GF-D8 (cell line): ENCODE results near the gene ARHGEF5.
A peak's percentile ranks its signal among the peaks of the same experiment; 100 is the strongest.
"Not testable (repeated sequence)": the region's sequence is repeated elsewhere in the genome, so short reads cannot be mapped to it uniquely, and the experiment has no call there.

Experiments used
- DNase-seq: peaks from one replicate; lab custom pipeline; 2025; lab: John Stamatoyannopoulos, UW

Gene ARHGEF5

DNA sequence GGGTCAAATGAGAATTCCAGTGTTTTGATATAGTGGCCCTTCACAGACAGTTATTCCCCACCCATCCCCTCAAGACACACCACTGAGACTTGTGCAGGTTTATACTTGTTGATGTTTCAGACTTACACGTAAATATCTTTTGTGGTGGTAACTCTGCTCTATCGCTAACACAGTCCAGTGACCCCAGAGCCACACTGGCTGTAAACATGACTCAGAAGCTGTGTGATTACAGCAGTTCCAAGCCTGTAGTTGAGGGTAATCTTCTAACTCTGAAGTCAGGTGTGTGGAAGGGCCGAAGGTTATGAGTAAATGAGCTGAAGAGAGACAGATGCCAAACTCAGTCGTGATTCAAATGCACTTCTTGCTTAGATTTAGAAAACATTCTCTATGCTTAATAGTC is 28.9 kb downstream of the ARHGEF5 start:
- DNase-seq: no peak

DNA sequence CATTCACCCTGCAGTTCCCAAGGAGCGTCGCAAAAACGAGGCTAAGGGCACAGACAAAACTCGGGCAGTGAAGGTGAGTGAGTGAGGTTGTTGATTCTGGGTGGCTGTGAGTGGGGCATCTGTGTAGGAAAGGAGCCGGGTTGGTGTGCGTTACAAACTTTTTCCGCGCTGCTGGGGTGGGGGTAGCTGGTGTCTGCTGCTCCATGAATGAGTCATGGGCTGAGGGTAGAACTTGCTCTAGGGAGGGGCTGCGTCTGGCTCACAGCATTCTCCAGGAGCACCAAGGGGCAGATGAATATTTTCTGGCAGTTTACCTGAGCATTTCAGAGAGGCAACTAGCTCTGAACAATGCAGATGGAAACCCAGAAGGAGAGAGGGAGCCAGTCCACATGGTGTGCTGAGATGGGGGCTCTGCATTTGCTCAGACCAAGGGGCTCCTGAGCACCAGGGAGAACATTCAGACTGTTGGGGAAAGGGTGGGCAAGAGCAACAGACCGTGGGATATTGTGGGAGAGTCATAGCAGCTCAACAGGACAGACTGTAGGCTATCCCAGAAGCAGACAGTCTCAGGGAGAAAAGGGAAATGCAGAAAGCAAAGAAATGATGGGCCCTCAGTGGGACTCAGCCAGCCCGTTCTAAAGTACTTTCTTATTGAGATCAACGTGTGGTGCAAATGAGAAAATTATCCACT is 29.5 kb downstream of the ARHGEF5 start:
- no peak for DNase-seq

DNA sequence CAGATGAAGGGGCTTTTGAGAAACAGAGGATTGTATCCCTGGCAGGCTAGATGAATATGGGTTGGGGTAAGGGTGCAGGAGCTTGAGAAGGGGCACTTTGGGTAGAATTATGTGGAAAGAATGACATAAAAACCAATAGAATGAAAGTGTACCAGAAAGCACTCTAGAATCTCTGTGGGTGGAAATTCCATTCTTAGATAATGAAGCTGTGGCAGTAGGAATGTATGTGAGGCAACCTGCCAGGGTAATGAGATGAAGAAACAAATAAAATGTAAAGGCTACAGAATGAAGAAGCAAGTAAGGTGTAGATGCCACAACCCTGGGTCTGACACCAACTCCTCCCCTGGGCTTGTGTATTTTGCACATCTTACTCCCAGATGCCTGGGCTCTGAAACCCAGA is 31.5 kb downstream of the ARHGEF5 start:
- no peak for DNase-seq

DNA sequence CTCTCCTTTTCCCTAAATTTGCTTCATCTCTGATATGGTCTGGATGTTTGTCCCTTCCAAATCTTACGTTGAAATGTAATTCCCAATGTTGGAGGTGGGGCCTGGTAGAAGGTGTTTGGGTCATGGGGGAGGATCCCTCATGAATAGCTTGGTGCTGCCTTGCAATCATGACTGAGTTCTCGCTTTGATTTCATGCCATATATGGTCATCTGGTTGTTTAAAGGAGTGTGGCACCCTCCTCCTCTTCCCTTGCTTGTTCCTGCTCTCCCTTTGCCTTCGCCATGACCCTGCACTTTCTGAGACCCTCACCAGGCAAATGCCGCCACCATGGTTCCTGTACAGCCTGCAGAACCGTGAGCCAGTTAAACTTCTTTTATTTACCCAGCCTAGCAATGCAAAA is 33.7 kb downstream of the ARHGEF5 start:
- no peak for DNase-seq

GRCh38 chr7:144390481-144390880 is 35.3 kb downstream of the ARHGEF5 start:
- DNase-seq: no peak

- DNase-seq: no peak
Measured at GRCh38 chr7:144391014-144391413, 35.8 kb downstream of the ARHGEF5 start.

DNA sequence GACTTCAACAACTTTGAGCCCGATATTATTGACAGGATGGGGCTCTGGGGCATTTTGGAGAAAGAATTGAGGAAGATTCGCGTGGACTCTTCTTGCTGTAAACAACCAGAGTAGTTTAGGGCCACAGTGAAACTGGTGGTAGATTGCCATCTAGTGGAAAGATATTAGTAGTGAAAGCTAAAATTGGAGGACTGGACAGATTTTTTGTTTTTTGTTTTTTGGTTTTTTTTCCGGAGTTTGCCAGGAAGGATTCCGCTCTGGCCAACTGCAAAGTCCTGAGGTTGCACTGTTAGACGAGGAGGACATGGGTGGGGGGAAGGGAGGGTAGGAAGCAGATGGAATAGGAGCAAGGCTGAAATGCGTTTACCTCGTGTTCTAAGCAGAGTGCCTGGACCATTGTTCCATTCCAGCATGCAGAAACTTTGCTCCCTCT is 36.6 kb downstream of the ARHGEF5 start:
- peak; percentile 40 for DNase-seq

DNA sequence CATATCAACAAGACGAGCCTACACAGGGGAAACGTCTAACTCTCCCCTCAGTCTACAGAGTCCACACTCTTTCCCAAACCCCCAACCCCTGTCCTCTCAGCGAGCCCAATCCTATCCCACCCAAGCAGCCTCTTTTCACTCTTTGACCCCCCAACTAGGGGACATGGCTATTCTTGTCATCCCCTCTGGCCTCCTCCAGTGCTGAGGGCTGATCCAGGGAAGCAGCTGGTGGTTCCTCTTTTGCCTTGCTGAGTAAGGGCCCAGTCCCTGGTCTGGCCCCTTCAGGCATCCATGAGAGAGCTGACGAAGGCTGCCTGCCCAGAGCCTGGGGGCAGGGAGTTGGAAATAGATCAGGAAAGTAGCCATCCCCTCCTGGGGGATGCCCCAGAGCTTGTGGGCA is 41.9 kb downstream of the ARHGEF5 start:
- DNase-seq: no peak

- no peak for DNase-seq
Measured at GRCh38 chr7:144398291-144398690, 43.1 kb downstream of the ARHGEF5 start.

DNA sequence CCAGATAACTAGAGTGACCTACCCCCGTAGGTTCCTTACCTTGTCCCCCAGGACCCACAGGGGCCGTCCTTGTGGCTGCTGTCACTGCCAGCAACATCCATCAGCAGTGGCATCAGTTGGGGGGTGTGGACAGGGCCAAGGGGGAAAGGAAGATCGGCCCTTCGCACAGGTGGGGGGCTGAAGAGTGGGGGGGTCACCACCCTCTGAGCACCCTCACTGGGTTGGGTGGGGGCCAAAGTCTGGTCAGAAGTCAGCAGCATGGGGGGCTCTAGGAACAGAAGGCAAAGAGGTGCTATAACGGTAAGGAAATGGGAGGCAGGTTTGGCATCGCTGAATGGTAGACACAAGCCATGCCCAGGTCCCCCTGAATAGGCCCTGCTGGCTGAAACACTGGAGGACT is 43.7 kb downstream of the ARHGEF5 start:
- DNase-seq: no peak

GRCh38 chr7:144399946-144400345 is 44.7 kb downstream of the ARHGEF5 start:
- DNase-seq: no peak

- DNase-seq: no peak
Measured at GRCh38 chr7:144401490-144401889, 46.3 kb downstream of the ARHGEF5 start.

DNA sequence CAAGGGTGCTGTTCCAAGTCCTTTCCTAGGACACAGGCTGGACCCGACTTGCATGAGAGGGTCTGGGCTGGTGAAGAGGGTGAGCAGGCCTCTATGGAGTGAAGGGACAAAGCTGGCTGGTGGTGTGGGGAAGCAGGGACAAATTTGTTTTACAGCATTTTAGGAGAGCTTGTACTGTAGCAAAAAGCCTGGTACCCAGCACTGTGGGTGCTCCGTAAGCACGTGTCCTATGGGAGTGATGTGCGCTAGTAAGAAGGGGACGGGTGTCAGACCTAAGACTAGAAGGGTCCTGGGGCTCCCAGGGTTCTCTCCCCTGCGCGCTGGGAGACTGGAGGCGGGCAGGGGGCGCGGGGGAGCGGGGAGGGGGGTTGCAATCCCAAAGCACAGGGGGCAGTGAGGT is 47.9 kb downstream of the ARHGEF5 start:
- DNase-seq: no peak

GRCh38 chr7:144403649-144404061 is 48.5 kb downstream of the ARHGEF5 start, which contains the start of gene NOBOX:
TSS of gene NOBOX (minus strand) at chr7:144403693.
- no peak for DNase-seq

GRCh38 chr7:144404946-144405345 is 49.7 kb downstream of the ARHGEF5 start:
- no peak for DNase-seq

- no peak for DNase-seq
Measured at GRCh38 chr7:144407266-144407931, 52.2 kb downstream of the ARHGEF5 start.

DNA sequence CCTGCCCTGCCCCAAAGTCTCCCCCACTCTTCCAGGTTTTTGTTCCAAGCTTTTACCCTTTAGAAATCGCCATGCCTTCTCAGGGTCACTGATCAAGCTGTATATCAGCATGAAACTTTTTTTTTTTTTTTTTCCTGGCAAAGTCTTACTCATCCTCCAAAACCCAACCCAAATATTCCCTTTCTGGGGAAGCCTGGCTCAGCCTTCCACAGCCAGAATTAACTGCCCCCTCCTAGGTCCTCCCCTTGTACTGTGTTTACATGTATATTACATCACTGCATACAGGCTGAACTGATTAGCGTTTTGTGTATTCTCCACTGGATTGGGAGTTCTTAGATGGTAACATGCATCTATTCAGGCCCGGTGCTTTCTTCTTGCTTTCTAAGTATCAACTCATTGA is 52.9 kb downstream of the ARHGEF5 start:
- no peak for DNase-seq

GRCh38 chr7:144410441-144410840 is 55.2 kb downstream of the ARHGEF5 start:
- DNase-seq: no peak

GRCh38 chr7:144414815-144415214 is 59.6 kb downstream of the ARHGEF5 start:
- DNase-seq: no peak

GRCh38 chr7:144415858-144416257 is 60.7 kb downstream of the ARHGEF5 start:
- no peak for DNase-seq

GRCh38 chr7:144416341-144416740 is 61.1 kb downstream of the ARHGEF5 start:
- DNase-seq: no peak

- not testable (repeated sequence) for DNase-seq
Measured at GRCh38 chr7:144418931-144419330, 63.7 kb downstream of the ARHGEF5 start.

DNA sequence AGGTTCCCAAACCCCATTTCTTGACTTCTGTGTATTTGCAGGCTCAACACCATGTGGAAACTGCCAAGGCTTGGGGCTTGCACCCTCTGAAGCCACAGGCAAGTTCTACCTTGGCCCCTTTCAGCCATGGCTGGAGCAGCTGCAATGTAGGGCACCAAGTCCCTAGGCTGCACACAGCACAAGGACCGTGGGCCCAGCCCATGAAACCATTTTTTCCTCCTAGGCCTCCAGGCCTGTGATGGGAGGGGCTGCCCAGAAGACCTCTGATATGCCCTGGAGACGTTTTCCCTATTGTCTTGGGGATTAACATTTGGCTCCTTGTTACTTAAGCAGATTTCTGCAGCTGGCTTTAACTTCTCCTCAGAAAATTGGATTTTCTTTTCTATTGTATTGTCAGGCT is 72.3 kb downstream of the ARHGEF5 start:
- not testable (repeated sequence) for DNase-seq

DNA sequence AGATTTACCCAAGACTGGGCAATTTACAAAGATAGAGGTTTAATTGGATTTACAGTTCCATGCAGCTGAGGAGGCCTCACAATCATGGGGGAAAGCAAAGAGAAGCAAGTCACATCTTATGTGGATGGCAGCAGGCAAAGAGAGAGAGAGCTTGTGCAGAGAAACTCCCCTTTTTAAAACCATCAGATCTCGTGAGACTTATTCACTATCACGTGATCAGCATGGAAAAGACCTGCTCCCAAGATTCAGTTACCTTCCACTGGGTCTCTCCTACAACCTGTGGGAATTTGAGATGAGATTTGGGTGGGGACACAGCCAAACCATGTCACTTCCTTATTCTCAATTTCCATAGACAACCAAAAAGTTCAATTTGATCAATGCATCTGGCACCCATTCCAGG is 73.2 kb downstream of the ARHGEF5 start:
- DNase-seq: no peak
